BE2C (cell line): Measurements from ENCODE around the gene KMO.

Source experiments
- DNase-seq: peaks from one replicate; pipeline ENCODE4 v3.0.0-alpha.2; 2020
- H3K27me3 ChIP-seq: fragments of 250-450 bp; sonication (Bioruptor Pico); 2 replicates; pipeline ENCODE4 v1.5.1; 2020; ENCODE audit warnings: mild to moderate bottlenecking
- H3K36me3 ChIP-seq: fragments of 250-450 bp; sonication (Bioruptor Pico); 2 replicates; pipeline ENCODE4 v1.5.1; 2020; ENCODE audit warnings: mild to moderate bottlenecking
- H3K4me1 ChIP-seq: fragments of 250-450 bp; sonication (Bioruptor Pico); 2 replicates; pipeline ENCODE4 v1.5.1; 2020
- H3K4me3 ChIP-seq: 2 replicates; pipeline ENCODE4 v1.5.1; 2011; ENCODE audit warnings: low read depth, low read length
- H3K9me3 ChIP-seq: fragments of 250-450 bp; sonication (Bioruptor Pico); 2 replicates; pipeline ENCODE4 v1.5.1; 2020
- TF ChIP-seq, protein P1 (sequence below): IDR thresholded peaks from 2 replicates; pipeline ENCODE4 v1.5.1; 2012; ENCODE audit warnings: mild to moderate bottlenecking, low read depth, low read length

KMO gene

DNA sequence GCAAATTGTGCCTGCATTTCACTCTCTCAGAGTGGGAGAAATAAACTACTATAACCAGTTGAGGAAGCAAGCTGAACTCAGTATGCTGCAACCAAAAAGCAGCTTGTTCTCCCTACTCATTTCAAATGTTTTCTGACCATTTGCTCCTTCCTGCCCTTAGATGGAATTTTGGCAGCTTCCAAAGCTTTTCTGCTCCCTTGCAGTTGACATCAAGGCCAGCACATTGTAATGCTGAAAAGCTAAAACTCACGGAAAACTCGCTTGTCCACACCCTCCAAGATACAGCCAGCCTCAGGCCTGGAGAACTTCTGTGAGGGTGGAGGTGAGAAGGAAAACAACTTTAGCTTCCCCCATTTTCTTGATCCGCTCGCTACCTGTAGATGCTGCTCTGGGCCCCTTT, 113.0 kb downstream of the KMO start:
- H3K4me3 ChIP-seq, result no peak overlapping the region
- DNase-seq, result no peak
- no peaks in the 10 kb centered on the region for H3K27me3 ChIP-seq
- no peaks in the 10 kb centered on the region for H3K36me3 ChIP-seq
- TF ChIP-seq, protein P1, sequence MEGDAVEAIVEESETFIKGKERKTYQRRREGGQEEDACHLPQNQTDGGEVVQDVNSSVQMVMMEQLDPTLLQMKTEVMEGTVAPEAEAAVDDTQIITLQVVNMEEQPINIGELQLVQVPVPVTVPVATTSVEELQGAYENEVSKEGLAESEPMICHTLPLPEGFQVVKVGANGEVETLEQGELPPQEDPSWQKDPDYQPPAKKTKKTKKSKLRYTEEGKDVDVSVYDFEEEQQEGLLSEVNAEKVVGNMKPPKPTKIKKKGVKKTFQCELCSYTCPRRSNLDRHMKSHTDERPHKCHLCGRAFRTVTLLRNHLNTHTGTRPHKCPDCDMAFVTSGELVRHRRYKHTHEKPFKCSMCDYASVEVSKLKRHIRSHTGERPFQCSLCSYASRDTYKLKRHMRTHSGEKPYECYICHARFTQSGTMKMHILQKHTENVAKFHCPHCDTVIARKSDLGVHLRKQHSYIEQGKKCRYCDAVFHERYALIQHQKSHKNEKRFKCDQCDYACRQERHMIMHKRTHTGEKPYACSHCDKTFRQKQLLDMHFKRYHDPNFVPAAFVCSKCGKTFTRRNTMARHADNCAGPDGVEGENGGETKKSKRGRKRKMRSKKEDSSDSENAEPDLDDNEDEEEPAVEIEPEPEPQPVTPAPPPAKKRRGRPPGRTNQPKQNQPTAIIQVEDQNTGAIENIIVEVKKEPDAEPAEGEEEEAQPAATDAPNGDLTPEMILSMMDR, result no peak
- H3K4me1 ChIP-seq, result no peaks in the 10 kb centered on the region
- H3K9me3 ChIP-seq, result no peaks in the 10 kb centered on the region
